ENCODE measurements around the gene KIAA0513.

Gene KIAA0513

GRCh38 chr16:85010446-85010930 lies 17.1 kb upstream of the KIAA0513 start:
- H3K4me3 ChIP-seq (ENCODE audit: low read depth, low read length): peak overlapping the region; percentile 60
- TF ChIP-seq CTCF (IDR thresholded peaks at IDR 0.05; ENCODE audit: borderline replicate concordance, insufficient read depth, low read depth, low read length): no peak

- no peak for TF ChIP-seq CTCF (IDR thresholded peaks at IDR 0.05; ENCODE audit: borderline replicate concordance, insufficient read depth, low read depth, low read length)
- H3K4me3 ChIP-seq (ENCODE audit: low read depth, low read length): peak within 1 kb of the TSS; percentile 60
Observed at GRCh38 chr16:85010931-85011845, 16.4 kb upstream of the KIAA0513 start, which contains the start of gene ZDHHC7. TSS of gene ZDHHC7 (minus strand) at chr16:85011535. CDS start at chr16:84990618, 20,917 bp downstream.

GRCh38 chr16:85011846-85012284 lies 15.7 kb upstream of the KIAA0513 start:
- H3K4me3 ChIP-seq (ENCODE audit: low read depth, low read length): peak overlapping the region; percentile 60
- no peak for TF ChIP-seq CTCF (IDR thresholded peaks at IDR 0.05; ENCODE audit: borderline replicate concordance, insufficient read depth, low read depth, low read length)

GRCh38 chr16:85014311-85014710 lies 13.3 kb upstream of the KIAA0513 start:
- no peak overlapping the region for H3K4me3 ChIP-seq (ENCODE audit: low read depth, low read length)
- no peak for TF ChIP-seq CTCF (IDR thresholded peaks at IDR 0.05; ENCODE audit: borderline replicate concordance, insufficient read depth, low read depth, low read length)

- TF ChIP-seq CTCF (IDR thresholded peaks at IDR 0.05; ENCODE audit: borderline replicate concordance, insufficient read depth, low read depth, low read length): no peak
- no peak overlapping the region for H3K4me3 ChIP-seq (ENCODE audit: low read depth, low read length)
Observed at GRCh38 chr16:85015481-85016187, 12.0 kb upstream of the KIAA0513 start.

- H3K4me3 ChIP-seq (ENCODE audit: low read depth, low read length): no peak overlapping the region
- no peak for TF ChIP-seq CTCF (IDR thresholded peaks at IDR 0.05; ENCODE audit: borderline replicate concordance, insufficient read depth, low read depth, low read length)
Observed at GRCh38 chr16:85017151-85017550, 10.4 kb upstream of the KIAA0513 start.
